A673 (cell line): ENCODE results near the gene ATP6V1C2. TPM values are rescaled to one million over a fixed set of nuclear protein-coding genes. Genes with fewer than 3 reads are reported as not detected.

Experiments
- BruUV-seq: library from RNA; stranded (reverse); fragments of 400-500 nt; replicated peaks from 2 replicates; lab custom pipeline; 2021; lab: Mats Ljungman, UMichigan
- CTCF ChIA-PET: fragments of 300-600 bp; sonication (Branson Sonifier 250); formaldehyde crosslinking; loops from one replicate; lab custom pipeline; 2022; ENCODE audit warnings: antibody characterized with exemption; lab: Charles Lee
- POLR2A ChIA-PET: fragments of 300-600 bp; sonication (Branson Sonifier 250); formaldehyde crosslinking; loops from one replicate; lab custom pipeline; 2022; ENCODE audit warnings: antibody characterized with exemption; ENCODE audit not compliant: low non-redundant PET; lab: Charles Lee
- DNase-seq: peaks from one replicate; pipeline ENCODE4 v3.0.0-alpha.2; 2015; ENCODE audit warnings: low spot score
- H3K27ac ChIP-seq: fragments of 200-600 bp; sonication (generic); 2 replicates; pipeline ENCODE4 v1.5.1; 2016; ENCODE audit warnings: mixed run types, low read depth, mild to moderate bottlenecking, mixed read lengths, antibody characterized with exemption, low read length; ENCODE audit not compliant: poor library complexity, severe bottlenecking
- H3K27me3 ChIP-seq: fragments of 200-600 bp; sonication (generic); replicated peaks from 2 replicates; pipeline ENCODE4 v1.6.1; 2017; ENCODE audit warnings: mixed run types, low read depth, mild to moderate bottlenecking, mixed read lengths, antibody characterized with exemption, low read length; ENCODE audit not compliant: insufficient read depth, poor library complexity
- H3K36me3 ChIP-seq: fragments of 200-600 bp; sonication (generic); 2 replicates; pipeline ENCODE4 v1.6.1; 2016; ENCODE audit warnings: mixed run types, mild to moderate bottlenecking, mixed read lengths, antibody characterized with exemption, low read length; ENCODE audit not compliant: insufficient read depth, poor library complexity, severe bottlenecking
- H3K4me1 ChIP-seq: fragments of 200-600 bp; sonication (generic); 2 replicates; pipeline ENCODE4 v1.6.1; 2017; ENCODE audit warnings: mixed run types, mild to moderate bottlenecking, mixed read lengths, antibody characterized with exemption, low read length; ENCODE audit not compliant: insufficient read depth, poor library complexity, severe bottlenecking
- H3K4me3 ChIP-seq: fragments of 200-600 bp; sonication (generic); 2 replicates; pipeline ENCODE4 v1.5.1; 2016; ENCODE audit warnings: low read depth, mixed run types, mild to moderate bottlenecking, mixed read lengths, low read length; ENCODE audit not compliant: poor library complexity, severe bottlenecking
- H3K9me3 ChIP-seq: fragments of 200-600 bp; sonication (generic); 2 replicates; pipeline ENCODE4 v1.6.1; 2016; ENCODE audit warnings: mixed run types, low read depth, mild to moderate bottlenecking, mixed read lengths, antibody characterized with exemption, low read length; ENCODE audit not compliant: poor library complexity, severe bottlenecking
- CTCF ChIP-seq: fragments of 300-800, 200-600 bp; sonication (generic); conservative IDR thresholded peaks from 2 replicates; pipeline ENCODE4 v1.5.1; 2017; ENCODE audit warnings: low read depth, mild to moderate bottlenecking, antibody characterized with exemption, low read length, moderate library complexity, mixed read lengths
- EZH2 ChIP-seq: fragments of 200-600 bp; sonication (generic); IDR thresholded peaks from 2 replicates; pipeline ENCODE4 v1.6.1; 2017; ENCODE audit warnings: borderline replicate concordance, low read depth, mild to moderate bottlenecking, mixed read lengths, antibody characterized with exemption, low read length; ENCODE audit not compliant: poor library complexity, severe bottlenecking
- intact Hi-C: fragments of 100-400 bp; cut with micrococcal nuclease; formaldehyde crosslinking; loops from one replicate; pipeline ENCODE4 v1.10.0; 2022; ENCODE audit not compliant: unreplicated experiment
- total RNA-seq: library from RNA; stranded (reverse); gene quantifications from 2 replicates; pipeline ENCODE4 v1.2.3, GENCODE V29; 2021

The ATP6V1C2 gene
- total RNA-seq, 1 experiment from 2014 or later = not detected

GRCh38 chr2:10733566-10733925 is 12.1 kb downstream of the ATP6V1C2 start:
- no TSS peak for BruUV-seq
- H3K27ac ChIP-seq = no peak overlapping the region
- no peak overlapping the region for H3K4me3 ChIP-seq
- no peak for DNase-seq
- no peaks in the 10 kb centered on the region for H3K4me1 ChIP-seq
- no peaks in the 10 kb centered on the region for H3K9me3 ChIP-seq
- CTCF ChIA-PET = no interaction called here
- H3K27me3 ChIP-seq = no peaks in the 10 kb centered on the region
- intact Hi-C loops = no loop called here
- TF ChIP-seq CTCF (no peak), EZH2 (no peak)
- H3K36me3 ChIP-seq = no peaks in the 10 kb centered on the region
- POLR2A ChIA-PET = no interaction called here

DNA sequence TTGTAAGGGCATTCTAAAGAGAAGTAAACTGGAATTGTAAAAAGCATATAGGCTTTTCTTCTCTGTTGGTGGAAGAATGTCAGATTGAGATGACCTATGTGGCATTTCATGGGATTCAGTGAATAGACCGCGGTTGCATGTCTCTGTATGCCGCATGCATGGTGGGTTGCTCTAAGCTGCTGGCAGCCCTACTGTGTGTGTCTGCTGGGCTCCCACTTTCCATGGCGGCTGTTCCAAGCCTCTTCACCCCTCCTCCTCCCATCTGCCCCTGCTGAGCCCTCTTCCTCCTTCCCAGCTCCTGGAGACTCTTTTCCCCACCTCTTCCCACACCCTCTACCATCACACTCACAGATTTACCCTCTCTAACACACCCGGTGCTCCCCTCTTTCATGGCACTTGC is 12.6 kb downstream of the ATP6V1C2 start:
- no peaks in the 10 kb centered on the region for H3K36me3 ChIP-seq
- TF ChIP-seq CTCF = no peak
- no TSS peak for BruUV-seq
- no peak overlapping the region for H3K27ac ChIP-seq
- ChIA-PET CTCF (no interaction called here), POLR2A (no interaction called here)
- no peaks in the 10 kb centered on the region for H3K27me3 ChIP-seq
- H3K4me1 ChIP-seq = no peaks in the 10 kb centered on the region
- no peak for DNase-seq
- H3K4me3 ChIP-seq = no peak overlapping the region
- intact Hi-C loops = no loop called here
- H3K9me3 ChIP-seq = no peaks in the 10 kb centered on the region

DNA sequence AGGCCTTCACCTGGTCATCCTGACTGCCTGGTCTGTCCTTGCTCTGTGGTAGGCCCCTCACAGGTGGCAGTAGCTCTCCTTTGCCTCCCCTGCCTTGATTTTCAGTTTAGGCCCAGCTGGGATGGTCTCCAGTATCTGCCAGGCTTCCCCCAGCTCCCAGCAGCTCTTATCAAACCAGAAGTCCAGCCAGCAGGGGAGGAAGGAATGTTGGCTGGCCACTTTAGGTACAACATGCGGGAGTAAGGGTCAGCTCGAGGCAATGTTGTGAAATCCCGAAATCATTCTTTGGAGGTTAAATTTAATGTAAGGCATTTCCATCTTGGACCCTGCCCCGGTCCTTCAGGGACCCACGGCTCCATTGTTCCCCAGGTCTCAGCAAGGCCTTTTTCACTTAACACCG is 16.8 kb downstream of the ATP6V1C2 start:
- Histone ChIP-seq H3K4me3 (no peak overlapping the region), H3K27me3 (no peaks in the 10 kb centered on the region), H3K9me3 (no peaks in the 10 kb centered on the region), H3K36me3 (no peaks in the 10 kb centered on the region), H3K27ac (no peak overlapping the region), H3K4me1 (no peaks in the 10 kb centered on the region)
- intact Hi-C loops = no loop called here
- ChIA-PET POLR2A (no interaction called here), CTCF (no interaction called here)
- no peak for DNase-seq
- TF ChIP-seq CTCF (no peak), EZH2 (no peak)
- BruUV-seq = no TSS peak
